ENCODE measurements around the gene ATAD3B.
"Not testable (repeated sequence)": the region's sequence is repeated elsewhere in the genome, so short reads cannot be mapped to it uniquely, and the experiment has no call there.

The ATAD3B gene

GRCh38 chr1:1482856-1483255 lies 11.3 kb downstream of the ATAD3B start:
- Histone ChIP-seq H3K9ac (no peak overlapping the region), H3K4me3 (ENCODE audit: low read depth, low read length) (no peak overlapping the region), H3K79me2 (no peaks in the 10 kb centered on the region), H3K4me2 (ENCODE audit: low read length) (no peak overlapping the region), H3K27ac (no peak overlapping the region), H3K4me1 (no peaks in the 10 kb centered on the region), H2AFZ (no peak overlapping the region), H3K27me3 (ENCODE audit: control insufficient read depth, insufficient read depth, low read length) (no peaks in the 10 kb centered on the region), H3K9me3 (ENCODE audit: control insufficient read depth, low read length) (no peaks in the 10 kb centered on the region), H3K36me3 (ENCODE audit: control insufficient read depth, insufficient read depth, low read length) (no peaks in the 10 kb centered on the region)
- TF ChIP-seq CTCF (IDR thresholded peaks at IDR 0.05): no peak

- H3K4me1 ChIP-seq: no peaks in the 10 kb centered on the region
- no peak overlapping the region for H3K4me3 ChIP-seq (ENCODE audit: low read depth, low read length)
- H3K27ac ChIP-seq: no peak overlapping the region
- no peak overlapping the region for H2AFZ ChIP-seq
- TF ChIP-seq CTCF (IDR thresholded peaks at IDR 0.05): no peak
- no peaks in the 10 kb centered on the region for H3K79me2 ChIP-seq
- H3K4me2 ChIP-seq (ENCODE audit: low read length): no peak overlapping the region
- no peaks in the 10 kb centered on the region for H3K27me3 ChIP-seq (ENCODE audit: control insufficient read depth, insufficient read depth, low read length)
- H3K9ac ChIP-seq: no peak overlapping the region
- H3K36me3 ChIP-seq (ENCODE audit: control insufficient read depth, insufficient read depth, low read length): no peaks in the 10 kb centered on the region
- no peaks in the 10 kb centered on the region for H3K9me3 ChIP-seq (ENCODE audit: control insufficient read depth, low read length)
Measured at GRCh38 chr1:1483714-1484113, 12.1 kb downstream of the ATAD3B start.

GRCh38 chr1:1484976-1485750 lies 13.6 kb downstream of the ATAD3B start:
- not testable (repeated sequence) for H3K4me2 ChIP-seq (ENCODE audit: low read length); H2AFZ ChIP-seq; H3K36me3 ChIP-seq (ENCODE audit: control insufficient read depth, insufficient read depth, low read length); H3K9me3 ChIP-seq (ENCODE audit: control insufficient read depth, low read length); H3K4me1 ChIP-seq; H3K27ac ChIP-seq; H3K27me3 ChIP-seq (ENCODE audit: control insufficient read depth, insufficient read depth, low read length); H3K9ac ChIP-seq; H3K79me2 ChIP-seq; H3K4me3 ChIP-seq (ENCODE audit: low read depth, low read length)

- H3K27ac ChIP-seq; H3K79me2 ChIP-seq; H3K9me3 ChIP-seq (ENCODE audit: control insufficient read depth, low read length); H3K36me3 ChIP-seq (ENCODE audit: control insufficient read depth, insufficient read depth, low read length); H2AFZ ChIP-seq; H3K9ac ChIP-seq; H3K4me3 ChIP-seq (ENCODE audit: low read depth, low read length); H3K4me2 ChIP-seq (ENCODE audit: low read length); H3K27me3 ChIP-seq (ENCODE audit: control insufficient read depth, insufficient read depth, low read length); H3K4me1 ChIP-seq: not testable (repeated sequence)
Measured at GRCh38 chr1:1485755-1486317, 14.3 kb downstream of the ATAD3B start.

GRCh38 chr1:1487701-1488100 lies 16.1 kb downstream of the ATAD3B start:
- H3K9me3 ChIP-seq (ENCODE audit: control insufficient read depth, low read length): no peaks in the 10 kb centered on the region
- H3K27ac ChIP-seq: no peak overlapping the region
- no peak overlapping the region for H3K4me3 ChIP-seq (ENCODE audit: low read depth, low read length)
- H2AFZ ChIP-seq: no peak overlapping the region
- no peak for TF ChIP-seq CTCF (IDR thresholded peaks at IDR 0.05)
- no peaks in the 10 kb centered on the region for H3K79me2 ChIP-seq
- no peaks in the 10 kb centered on the region for H3K27me3 ChIP-seq (ENCODE audit: control insufficient read depth, insufficient read depth, low read length)
- no peaks in the 10 kb centered on the region for H3K36me3 ChIP-seq (ENCODE audit: control insufficient read depth, insufficient read depth, low read length)
- H3K4me1 ChIP-seq: no peaks in the 10 kb centered on the region
- H3K9ac ChIP-seq: no peak overlapping the region
- H3K4me2 ChIP-seq (ENCODE audit: low read length): no peak overlapping the region

All from parathyroid adenoma (tissue), 2 donors.